Measurements from ENCODE around the gene GRB14. TPM values are rescaled to one million over a fixed set of nuclear protein-coding genes. Genes with fewer than 3 reads are reported as not detected.

GRB14 gene
- total and polyA plus RNA-seq, 7 donors: 0.74 to 30.0 (median 4.8) TPM

DNA sequence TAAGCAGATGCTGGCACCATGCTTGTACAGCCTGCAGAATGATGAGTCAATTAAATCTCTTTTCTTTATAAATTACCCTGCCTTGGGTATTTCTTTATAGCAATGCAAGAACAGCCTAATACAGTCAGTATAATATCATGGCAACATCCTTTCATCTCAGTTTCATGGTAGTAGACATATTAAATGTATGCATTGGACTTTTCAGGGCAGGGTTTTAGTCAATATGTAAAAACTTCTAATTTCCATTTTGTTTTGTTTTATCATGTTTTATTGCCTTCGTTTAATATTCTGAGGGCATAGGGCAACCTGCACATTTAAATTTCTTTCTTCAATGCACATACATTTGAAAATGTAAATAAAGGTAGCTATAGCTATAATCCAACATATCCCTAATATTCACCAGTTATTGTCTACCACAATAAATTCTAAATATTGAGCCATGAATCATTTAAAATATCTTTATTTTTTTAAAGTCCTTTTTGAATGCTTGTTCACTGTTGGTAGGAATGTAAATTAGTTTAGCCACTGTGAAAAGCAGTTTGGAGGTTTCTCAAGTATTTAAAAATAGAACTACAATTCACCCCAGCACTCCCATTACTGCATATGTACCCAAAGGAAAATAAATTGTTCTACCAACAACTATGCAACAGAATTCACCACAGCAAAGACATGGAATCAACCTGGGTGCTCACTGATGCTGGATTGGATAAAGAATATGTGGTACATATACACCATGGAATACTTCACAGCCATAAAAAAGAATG lies 41.8 kb upstream of the GRB14 start:
- peaks cover 8% of the 10 kb centered on the region for H3K4me1 ChIP-seq
- H3K36me3 ChIP-seq (ENCODE audit: insufficient read depth in 1 of 2, low read depth in 1 of 2): no peaks in the 10 kb centered on the region
- intact Hi-C loops (cut with DNase I): no loop called here
- no peak overlapping the region for H3K4me3 ChIP-seq
- H3K27ac ChIP-seq: no peak overlapping the region
- no peak for ATAC-seq
- H3K9me3 ChIP-seq: no peaks in the 10 kb centered on the region
- H3K27me3 ChIP-seq (ENCODE audit: insufficient read depth in 3 of 3, low read length in 2 of 3): no peaks in the 10 kb centered on the region
- WGBS, 3 donors: 79 to 88% (median 84%) methylated on average over 1 of the region's 1 CpG
- TF ChIP-seq, protein P1, sequence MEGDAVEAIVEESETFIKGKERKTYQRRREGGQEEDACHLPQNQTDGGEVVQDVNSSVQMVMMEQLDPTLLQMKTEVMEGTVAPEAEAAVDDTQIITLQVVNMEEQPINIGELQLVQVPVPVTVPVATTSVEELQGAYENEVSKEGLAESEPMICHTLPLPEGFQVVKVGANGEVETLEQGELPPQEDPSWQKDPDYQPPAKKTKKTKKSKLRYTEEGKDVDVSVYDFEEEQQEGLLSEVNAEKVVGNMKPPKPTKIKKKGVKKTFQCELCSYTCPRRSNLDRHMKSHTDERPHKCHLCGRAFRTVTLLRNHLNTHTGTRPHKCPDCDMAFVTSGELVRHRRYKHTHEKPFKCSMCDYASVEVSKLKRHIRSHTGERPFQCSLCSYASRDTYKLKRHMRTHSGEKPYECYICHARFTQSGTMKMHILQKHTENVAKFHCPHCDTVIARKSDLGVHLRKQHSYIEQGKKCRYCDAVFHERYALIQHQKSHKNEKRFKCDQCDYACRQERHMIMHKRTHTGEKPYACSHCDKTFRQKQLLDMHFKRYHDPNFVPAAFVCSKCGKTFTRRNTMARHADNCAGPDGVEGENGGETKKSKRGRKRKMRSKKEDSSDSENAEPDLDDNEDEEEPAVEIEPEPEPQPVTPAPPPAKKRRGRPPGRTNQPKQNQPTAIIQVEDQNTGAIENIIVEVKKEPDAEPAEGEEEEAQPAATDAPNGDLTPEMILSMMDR (IDR thresholded peaks at IDR 0.05): no peak
- DNase-seq: no peak

DNA sequence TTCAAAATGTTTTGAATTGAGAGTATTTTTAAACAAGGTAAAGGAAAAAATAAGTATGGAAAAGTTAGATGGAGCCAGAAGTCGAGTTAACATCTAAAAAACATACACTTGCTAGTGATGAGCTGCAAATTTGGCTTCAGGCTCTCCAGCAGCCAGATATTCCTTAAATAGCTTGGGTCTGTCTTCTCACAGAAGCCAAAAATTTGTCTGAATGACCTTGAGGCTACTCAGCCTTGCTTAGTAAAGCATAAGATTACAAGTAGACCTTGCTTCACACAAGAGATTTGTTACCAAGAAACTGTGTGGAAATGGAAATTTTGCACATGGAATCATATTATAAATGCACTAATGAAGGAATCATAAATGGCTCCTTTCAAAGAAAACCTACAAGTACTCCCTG lies 40.8 kb upstream of the GRB14 start:
- DNase-seq: no peak
- intact Hi-C loops (cut with DNase I): no loop called here
- WGBS, 3 donors: 28 to 42% (median 31%) methylated on average over 1 of the region's 1 CpG

DNA sequence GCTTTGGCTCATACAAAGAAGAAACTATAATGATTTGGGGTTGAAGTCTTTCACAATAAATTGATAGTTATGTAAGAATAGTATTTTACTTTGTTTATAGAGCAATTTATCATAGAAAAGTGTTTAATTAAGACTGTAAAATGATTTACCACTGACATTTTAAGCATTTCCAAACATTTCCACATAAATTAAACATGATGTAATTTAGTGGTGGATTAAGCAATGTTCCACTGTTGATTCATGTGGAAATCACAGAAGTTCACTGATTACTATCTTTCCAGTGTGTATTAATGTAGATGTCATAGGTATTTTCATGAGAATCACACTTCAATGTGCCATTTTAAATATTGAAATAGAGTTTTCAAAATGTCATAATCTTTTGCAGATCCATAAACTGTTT lies 40.1 kb upstream of the GRB14 start:
- TF ChIP-seq, protein P1 (IDR thresholded peaks at IDR 0.05): no peak
- H3K27ac ChIP-seq: no peak overlapping the region
- peaks cover 8% of the 10 kb centered on the region for H3K4me1 ChIP-seq
- no peaks in the 10 kb centered on the region for H3K9me3 ChIP-seq
- no peaks in the 10 kb centered on the region for H3K36me3 ChIP-seq (ENCODE audit: insufficient read depth in 1 of 2, low read depth in 1 of 2)
- DNase-seq (no peak), ATAC-seq (no peak)
- H3K4me3 ChIP-seq: no peak overlapping the region
- intact Hi-C loops (cut with DNase I): no loop called here
- H3K27me3 ChIP-seq (ENCODE audit: insufficient read depth in 3 of 3, low read length in 2 of 3): no peaks in the 10 kb centered on the region

More for the DNA sequence above, 40.8 kb upstream of the GRB14 start:
- H3K27ac ChIP-seq: no peak overlapping the region
- no peaks in the 10 kb centered on the region for H3K36me3 ChIP-seq (ENCODE audit: insufficient read depth in 1 of 2, low read depth in 1 of 2)
- ATAC-seq: peak in 1 of 4 donors; percentile 49
- H3K4me1 ChIP-seq: peaks cover 8% of the 10 kb centered on the region
- H3K27me3 ChIP-seq (ENCODE audit: insufficient read depth in 3 of 3, low read length in 2 of 3): no peaks in the 10 kb centered on the region
- H3K9me3 ChIP-seq: no peaks in the 10 kb centered on the region
- TF ChIP-seq, protein P1 (IDR thresholded peaks at IDR 0.05): no peak
- no peak overlapping the region for H3K4me3 ChIP-seq

DNA sequence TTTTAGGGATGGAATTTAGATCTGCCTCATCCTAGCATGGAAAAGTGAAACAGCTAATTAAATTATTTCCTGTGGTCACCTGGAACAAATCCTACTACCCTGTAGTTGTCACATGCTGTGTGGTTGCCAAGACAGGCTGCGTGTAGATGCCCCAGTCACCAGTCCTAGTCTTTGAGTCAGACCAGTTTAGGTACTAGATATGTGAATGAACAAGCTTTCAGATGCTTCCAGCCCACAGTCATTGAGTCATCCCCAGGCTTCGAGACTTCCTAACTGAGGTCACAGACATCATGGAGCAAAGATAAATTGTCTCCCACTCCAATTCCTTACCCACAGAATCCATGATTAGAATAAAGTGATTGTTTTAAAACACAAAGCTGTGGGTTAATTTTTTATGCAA lies 35.8 kb upstream of the GRB14 start:
- no peak overlapping the region for H3K27ac ChIP-seq
- peaks cover 5% of the 10 kb centered on the region for H3K4me1 ChIP-seq
- WGBS, 3 donors: 76 to 95% (median 92%) methylated on average over 2 of the region's 2 CpGs
- ATAC-seq: no peak
- H3K27me3 ChIP-seq (ENCODE audit: insufficient read depth in 3 of 3, low read length in 2 of 3): no peaks in the 10 kb centered on the region
- no peaks in the 10 kb centered on the region for H3K36me3 ChIP-seq (ENCODE audit: insufficient read depth in 1 of 2, low read depth in 1 of 2)
- TF ChIP-seq, protein P1 (IDR thresholded peaks at IDR 0.05): no peak
- H3K4me3 ChIP-seq: no peak overlapping the region
- no peak for DNase-seq
- no peaks in the 10 kb centered on the region for H3K9me3 ChIP-seq
- intact Hi-C loops (cut with DNase I): loop anchor here in 1 of 2 donors (10.0 kb wide), 1 partner anchor 92 kb away; no protein-coding TSS in a partner anchor
